NCI-H1694 treated with DMSO at 0.1 percent for 48 hours (cell line): ENCODE results near the gene RAB37.
A peak's percentile ranks its signal among the peaks of the same experiment; 100 is the strongest.

Source experiments
- DNase-seq: peaks from one replicate; lab custom pipeline; 2025; lab: John Stamatoyannopoulos, UW

The RAB37 gene

DNA sequence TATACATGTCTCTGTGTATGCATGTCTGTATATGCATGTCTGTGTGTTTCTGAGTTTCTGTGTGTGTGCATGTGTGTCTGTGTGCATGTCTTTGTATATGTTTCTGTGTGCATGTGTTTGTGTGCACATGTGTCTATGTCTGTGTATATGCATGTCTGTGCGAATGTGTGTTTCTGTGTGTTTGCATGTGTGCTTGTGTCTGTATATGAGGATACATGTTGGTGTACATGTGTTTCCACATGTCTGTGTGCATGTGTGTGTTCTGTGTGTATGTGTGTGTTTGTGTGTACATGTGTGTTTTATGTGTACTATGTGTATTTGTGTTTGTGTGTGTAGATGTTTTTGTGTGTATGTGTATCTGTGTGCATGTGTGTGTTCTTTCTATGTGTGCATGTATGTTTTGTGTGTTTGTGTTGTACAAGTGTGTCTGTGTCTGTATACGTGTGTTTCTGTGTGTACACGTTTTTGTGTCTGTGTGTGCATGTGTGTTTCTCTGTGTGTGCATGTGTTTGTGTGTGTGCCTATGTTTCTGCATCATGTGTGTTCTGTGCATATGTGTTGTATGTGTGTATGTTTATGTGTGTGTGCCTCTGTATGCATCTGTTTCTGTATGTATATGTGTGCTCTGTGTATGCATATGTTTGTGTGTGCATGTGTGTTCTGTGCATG lies 8.9 kb upstream of the RAB37 start:
- DNase-seq, result no peak

DNA sequence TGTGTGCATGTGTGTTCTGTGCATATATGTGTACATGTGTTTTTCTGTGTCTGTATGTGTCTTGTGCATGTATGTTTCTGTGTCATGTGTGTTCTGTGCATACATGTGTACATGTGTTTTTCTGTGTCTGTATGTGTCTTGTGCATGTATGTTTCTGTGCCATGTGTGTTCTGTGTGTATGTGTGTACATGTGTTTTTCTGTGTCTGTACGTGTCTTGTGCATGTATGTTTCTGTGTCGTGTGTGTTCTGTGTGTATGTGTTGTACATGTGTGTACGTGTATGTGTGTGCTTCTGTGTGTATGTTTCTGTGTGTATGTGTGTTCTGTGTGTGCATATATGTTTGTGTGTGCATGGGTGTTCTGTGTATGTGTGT lies 8.4 kb upstream of the RAB37 start:
- no peak for DNase-seq

DNA sequence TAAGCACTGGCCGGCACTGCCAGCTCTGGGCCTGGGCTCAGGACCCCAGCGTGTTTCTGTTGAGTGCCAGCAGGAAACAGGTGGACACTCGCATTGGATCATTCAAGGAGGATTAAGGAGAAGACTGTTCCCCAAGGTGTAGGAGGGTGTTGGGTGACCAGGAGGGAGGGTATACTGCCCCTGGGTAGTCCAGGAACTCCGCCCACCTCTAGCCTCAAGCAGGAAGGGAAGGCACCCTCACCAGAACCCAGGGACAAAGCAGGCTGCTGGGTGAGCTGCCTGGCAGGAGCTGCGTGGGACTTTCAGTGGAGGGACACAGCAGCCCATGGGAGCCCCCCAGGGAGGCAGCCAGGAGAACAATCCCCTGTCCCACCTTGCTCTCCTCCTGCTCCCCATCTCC lies 7.7 kb upstream of the RAB37 start:
- no peak for DNase-seq

DNA sequence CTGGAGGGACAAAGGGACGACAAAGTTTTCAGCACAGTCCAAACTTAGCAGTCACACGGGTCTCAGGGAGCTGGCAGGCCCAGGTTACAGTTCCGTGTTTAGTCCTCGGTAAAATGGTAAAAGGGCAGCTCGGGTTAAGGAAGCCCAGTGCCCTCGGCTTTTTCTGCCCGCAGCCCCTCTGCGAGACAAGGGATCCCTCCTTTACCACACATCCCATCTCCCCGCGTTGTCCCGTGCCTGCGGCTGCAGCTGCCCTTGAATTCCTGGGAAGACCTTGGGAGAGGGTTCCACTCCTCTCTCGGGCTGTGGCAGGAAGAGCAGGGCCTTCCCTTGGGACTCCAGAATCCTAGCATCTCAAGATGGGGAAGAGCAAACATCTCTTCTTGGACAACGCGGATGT lies 7.2 kb upstream of the RAB37 start:
- DNase-seq, result no peak

DNA sequence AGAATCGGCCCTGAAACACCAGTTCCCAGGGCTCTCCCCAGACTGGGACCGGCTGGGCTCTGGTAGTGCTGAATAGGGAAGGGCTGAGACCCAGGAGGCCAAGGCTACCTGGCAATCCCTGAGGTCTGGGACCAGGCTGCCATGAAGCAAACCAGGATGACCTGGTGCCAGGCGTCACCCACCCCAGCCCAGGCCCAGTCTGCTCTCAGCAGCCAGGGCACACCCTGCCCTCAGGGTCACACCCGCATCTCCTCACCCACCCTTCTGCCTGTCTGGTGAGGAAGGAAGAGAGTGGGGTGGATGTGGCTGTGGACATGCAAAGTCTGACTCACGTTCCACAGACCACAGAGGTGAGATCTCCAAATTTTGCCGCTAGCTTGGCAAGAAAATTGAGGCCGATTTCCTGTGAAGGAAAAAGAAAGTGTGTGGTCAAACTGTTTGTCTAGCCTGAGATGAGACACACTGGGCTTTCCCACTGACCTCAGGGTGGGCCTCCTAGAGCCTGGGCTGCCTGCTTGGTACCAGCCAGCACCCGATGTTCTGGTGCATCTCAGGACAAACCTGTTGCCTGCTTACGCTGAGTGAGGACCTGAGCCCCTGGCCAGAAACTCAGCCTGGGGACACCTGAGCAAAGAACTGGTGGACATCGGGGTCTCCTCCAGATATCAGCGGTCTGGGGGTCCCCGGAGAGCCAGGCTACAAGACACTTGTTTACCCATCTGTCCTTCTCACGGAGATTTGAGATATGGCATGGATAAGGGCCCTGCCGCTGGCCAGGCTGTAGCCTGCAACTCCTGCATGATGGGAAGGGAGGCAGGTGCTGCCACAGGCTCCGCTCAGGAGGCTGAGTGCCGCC lies 6.3 kb upstream of the RAB37 start:
- DNase-seq, result no peak

DNA sequence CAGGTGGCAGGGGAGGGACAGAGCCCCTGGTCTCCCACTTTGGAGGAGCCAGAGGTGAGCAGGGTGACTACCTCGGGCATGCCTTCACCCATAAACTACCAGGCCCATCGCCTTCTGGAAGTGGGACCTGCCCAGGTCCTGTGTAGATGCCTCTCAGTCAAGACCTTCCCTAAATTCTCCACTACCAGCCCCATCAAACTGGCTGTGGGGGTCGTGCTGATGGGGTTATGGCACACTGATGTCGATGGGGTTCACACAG lies 5.8 kb upstream of the RAB37 start:
- DNase-seq, result no peak

DNA sequence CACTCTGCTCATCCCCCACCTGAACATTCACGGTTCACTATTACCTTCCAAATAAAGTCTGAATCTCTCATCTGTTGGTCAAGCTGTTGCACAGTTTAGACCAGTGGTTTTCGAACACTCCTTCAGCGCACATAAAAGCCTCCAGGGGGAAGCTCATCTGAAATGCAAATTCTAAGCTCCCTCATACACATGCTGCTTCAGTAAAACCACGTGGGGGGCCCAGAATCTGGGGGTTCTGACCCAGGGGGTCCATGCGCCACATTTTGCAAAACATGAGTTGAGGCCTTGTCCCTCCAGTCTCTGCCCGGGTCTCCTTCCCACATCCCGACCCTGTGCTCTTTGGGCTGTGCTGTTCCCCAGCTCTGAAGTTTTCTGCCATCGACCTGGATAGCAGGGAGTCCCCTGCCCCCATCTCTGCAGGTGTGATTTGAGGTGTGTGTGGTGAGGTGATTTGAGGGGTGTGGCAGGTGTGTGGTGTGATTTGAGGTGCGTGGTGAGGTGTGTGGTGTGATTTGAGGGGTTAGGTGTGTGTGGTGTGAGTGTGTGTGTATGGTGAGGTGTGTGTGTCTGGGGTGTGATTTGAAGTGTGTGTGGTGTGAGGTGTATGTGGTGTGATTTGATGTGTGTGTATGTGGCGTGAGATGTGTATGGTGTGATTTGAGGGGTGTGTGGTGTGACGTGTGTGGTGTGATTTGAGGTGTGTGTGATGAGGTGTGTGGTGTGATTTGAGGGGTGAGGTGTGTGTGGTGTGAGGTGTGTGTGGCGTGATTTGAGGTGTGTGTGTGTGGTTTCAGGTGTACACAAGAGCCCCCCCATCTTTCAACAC lies 4.8 kb upstream of the RAB37 start:
- no peak for DNase-seq

DNA sequence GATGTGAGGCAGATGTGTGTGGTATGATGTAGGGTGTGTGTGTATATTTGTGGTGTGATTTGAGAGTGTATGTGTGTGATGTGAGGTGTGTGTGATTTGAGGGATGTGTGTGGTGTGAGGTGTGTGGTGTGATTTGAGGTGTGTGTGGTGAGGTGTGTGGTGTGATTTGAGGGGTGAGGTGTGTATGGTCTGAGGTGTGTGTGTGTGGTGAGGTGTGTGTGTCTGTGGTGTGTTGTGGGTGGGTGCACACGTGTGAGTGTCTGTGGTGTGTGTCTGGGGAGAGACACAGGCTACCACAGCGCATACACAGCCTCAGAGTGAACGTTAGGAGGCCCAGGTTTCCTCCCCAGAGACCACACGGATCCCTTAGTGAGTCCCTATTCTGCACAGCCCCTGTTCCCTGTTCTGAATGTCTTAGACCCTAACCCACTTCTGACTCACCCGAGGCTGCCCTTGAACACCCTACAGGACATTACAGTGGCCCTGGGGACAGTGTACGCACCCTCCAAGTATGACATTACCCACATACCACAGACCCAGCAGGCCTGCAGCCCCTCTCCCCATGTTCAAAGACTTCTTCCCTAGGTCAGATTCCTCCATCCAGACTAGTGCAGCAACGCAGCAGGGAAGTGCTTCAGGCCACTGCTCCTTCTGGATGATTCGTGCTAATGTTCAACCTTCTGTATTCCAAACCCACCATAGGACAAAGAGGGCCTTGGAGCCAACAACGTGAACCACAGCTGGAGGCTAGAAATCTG lies 3.5 kb upstream of the RAB37 start:
- no peak for DNase-seq

DNA sequence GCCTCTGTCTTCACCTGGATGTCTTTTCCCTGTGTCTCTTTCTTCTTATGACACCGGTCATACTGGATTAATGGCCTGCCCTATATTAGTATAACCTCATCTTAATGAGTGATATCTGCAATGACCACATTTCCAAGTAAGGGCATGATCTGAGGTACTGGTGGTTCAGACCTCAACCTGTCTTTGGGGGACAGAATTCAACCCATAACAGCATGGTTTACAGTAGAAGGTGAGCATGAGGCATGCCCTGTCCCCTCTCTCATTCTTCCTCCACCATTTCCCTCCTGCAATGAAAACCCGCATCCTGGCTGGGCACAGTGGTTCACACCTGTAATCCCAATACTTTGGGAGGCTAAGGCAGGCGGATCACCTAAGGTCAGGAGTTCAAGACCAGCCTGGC lies 2.8 kb upstream of the RAB37 start:
- DNase-seq, result no peak

DNA sequence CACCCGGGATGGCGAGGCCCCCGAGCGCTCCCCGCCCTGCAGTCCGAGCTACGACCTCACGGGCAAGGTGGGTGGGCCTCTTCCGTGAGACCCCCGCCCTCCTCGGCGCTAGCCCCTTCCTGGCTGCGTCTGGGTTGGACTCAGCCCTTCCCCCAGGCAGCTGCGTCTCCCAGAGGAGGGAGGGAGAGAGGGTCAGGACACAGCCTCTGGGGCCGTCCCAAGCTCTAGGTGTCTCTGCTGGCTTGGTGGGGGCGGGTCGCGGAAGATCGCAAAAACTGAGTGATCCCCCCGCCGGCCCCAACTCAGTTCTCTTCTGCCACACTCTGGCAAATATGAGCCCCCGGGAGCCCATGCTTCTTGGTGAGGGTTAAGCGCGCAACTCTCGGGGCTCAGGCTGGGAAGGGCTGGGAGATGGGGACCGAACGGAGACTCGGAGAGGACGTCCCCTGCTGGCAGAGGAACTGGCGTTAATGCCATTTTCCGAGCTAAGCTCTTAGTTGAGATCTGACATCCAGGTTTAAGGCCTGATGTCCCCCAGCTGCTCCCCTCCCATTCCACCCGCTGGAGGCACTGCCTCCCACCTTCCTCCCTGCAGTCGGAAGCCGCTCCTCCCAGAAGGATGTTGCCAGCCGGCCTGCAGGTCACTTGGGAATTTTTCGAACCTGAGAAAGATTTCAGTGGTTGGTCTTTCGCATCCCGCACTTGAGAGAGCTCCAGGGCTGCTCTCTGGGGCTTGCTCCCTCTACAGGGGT lies 419 bp downstream of the RAB37 start:
- DNase-seq, result peak; percentile 78

DNA sequence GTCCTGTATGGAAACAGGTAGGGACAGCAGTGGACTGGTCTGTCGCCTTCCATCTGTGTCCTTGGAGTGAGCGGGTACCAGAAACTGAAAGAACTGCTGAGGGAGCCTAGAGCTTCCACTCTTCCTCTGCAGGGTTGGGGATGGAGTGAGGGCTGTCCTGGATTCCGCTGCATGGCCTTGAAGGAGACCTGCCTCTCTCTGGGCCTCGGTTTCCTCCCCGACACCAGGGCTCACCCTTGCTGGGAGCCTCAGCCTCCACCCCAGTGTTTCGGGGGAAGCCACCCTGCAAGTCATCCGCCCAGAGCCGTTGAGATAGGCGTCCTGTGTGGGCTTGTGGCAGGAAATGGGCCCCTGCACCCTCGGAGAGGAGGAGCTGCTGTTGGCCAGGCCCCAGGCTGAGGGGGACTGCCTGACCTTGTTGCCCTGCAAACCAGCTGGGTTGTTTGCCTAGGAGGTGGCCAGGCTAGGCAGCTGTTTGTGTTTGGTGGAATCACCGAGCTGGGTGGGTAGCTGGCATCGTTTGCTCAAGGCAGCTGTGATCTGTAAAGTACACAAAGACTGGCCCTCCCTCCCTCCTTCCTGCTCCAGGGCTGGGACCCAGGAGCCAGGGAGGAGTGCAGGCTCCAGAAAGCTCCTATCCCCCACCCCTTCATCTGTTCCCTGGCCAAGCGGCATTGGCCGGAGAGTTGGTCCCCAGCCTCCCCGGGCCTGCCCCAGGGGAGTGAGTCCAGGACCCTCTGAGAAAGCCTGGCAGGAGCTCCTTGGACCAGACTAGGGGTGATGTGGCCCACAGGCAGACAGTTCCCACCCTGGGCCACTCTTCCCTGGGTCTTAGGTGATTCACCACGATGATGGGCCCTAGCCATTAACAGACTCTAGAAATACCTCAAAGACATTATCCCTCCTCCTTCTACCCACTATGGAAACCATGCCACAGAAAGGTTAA lies 1.3 kb downstream of the RAB37 start:
- peak; percentile 7 for DNase-seq

DNA sequence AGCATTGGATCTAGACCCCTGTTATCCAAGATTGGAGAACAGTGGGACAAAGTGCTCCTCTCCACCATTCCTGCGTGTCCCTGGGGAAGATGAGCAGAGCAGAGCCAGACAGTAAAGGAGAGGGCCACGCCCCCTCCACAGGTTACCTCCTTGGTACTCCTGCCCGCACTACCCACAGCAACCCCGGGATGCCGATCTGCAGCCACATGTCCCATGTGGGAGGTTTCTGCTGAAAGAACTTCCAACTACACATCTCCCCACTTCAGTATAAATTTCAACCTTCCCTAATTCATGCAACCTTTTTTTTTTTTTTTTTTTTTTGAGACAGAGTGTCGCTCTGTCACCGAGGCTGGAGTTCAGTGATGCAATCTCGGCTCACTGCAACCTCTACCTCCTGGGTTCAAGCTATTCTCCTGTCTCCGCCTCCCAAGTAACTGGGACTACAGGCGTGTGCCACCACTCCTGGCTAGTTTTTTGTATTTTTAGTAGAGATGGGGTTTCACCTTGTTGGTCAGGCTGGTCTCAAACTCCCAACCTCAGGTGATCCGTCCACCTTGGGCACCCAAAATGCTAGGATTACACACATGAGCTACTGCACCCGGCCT lies 2.3 kb downstream of the RAB37 start:
- DNase-seq, result no peak

DNA sequence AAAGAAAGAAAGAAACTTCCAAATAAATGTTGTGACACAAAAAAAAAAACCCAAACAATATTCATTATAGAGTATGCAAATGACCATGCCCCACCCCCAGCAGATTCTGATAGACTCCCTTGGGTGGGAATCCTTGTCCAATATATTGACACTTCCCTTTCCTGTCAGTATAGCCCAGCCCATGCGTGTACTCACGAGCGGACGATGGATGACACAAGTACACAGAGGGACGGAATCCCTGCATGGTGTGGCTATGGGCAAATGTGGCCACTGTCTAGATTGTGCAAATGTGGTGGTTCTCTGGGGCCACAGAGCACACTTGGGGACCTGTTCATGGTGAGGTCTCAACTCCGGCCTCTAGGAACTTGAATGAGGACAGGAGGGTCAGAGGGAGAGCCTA lies 3.1 kb downstream of the RAB37 start:
- no peak for DNase-seq

DNA sequence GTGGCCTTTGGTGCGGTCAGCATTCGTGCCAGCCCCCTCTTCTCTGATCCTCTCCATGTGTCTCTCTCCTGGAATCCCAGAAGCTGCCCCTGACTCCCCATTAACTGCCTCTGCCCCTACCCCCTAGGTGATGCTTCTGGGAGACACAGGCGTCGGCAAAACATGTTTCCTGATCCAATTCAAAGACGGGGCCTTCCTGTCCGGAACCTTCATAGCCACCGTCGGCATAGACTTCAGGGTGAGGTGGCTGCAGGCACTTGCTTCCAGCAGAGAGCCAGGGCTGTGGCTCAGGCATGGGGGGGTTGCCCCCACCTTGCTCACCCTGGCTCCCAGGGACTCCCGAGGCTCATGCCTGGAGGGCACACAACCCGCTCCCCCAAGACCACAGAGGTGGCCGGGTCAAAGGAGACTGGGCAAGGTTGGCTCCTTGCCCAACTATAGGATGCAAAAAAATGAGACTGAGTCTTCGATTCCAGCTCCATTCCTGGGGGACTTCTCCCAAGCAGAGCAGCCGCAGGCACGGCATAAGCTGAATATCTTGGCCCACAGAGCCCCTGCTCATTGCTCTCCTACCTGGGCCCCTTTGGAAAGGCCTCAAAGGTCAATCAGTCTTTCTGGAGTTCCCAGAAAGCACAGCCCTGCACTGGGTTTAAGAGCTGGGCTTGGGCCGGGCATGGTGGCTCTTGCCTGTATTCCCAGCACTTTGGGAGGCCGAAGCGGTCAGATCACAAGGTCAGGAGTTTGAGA lies 3.8 kb downstream of the RAB37 start:
- no peak for DNase-seq

DNA sequence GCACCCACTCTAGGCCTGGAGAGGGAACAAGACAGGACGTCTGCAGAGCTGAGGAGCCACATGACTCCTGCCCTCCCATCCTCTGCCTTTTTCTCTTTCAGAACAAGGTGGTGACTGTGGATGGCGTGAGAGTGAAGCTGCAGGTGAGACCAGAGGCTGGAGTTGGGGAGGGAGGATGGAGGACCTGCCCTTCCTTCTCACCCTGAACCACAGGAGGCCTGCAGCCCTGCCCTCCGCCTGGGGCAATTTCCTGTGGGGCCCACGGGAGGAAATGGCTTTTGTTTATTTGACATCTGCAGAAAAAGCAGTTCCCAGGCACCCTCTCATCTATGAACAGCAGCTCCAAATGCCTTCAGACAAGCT lies 5.1 kb downstream of the RAB37 start:
- DNase-seq, result no peak

DNA sequence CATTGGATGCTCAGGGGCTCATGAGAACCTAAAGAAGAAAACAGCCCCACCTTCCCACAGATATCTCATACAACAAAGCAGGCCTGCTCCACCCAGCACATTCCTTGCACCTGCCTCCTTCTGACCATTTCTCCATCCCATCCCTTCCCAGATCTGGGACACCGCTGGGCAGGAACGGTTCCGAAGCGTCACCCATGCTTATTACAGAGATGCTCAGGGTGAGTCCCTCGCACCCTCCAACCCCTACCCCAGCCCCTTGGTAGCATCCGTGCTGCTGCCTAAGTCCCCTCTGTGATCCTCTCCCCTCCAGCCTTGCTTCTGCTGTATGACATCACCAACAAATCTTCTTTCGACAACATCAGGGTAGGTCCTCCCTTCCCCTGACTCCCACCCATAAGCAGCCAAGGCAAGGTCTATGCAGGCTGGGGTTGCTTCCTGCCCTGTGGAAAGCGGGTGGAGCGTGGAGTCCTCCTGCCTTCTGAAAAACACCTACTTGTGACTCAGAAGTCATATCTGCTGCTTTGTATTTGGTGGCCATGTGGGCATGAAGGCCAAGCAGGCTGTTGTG lies 6.0 kb downstream of the RAB37 start:
- DNase-seq, result no peak

DNA sequence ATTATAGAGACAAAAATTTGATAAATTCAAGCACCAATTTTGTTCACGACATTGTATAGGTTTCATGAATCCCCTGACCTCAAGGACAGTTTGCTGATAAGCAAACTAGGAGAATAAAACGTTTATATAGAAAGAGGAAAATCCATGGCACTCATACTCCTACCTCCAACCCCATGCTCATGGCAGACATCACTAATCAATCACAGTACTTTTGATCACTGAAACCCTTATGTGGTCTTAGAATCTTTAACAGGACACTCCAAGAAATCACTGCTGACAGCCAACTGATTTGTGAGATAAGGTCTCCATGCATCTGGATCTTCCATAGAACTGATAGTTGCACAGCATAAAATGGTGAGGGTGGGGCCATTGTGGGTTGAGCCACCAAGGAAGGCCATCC lies 6.7 kb downstream of the RAB37 start:
- DNase-seq, result no peak

DNA sequence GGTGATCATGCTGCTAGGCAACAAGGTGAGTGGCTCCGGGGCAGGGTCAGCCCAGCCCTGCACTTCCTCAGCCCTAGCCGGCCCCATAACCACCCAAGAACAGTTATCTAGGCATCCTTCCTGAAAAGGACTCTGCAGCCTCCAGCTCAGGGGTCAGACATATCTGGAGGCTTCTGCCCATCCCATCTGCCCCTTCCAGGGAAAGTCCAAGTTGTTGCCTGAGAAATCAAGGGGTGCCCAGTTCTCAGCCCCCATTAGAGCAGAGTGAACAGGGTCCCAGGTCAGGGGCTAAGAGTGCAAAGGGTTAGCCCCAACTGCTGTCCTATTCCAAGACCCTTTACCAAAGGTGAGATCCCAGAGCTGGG lies 7.3 kb downstream of the RAB37 start:
- DNase-seq, result no peak
